Kidney (tissue), 14 donors: ENCODE measurements around the gene RNF32. TPM values are rescaled to one million over a fixed set of nuclear protein-coding genes. Genes with fewer than 3 reads are reported as not detected.

Experiments used
- DNase-seq, 5 donors: peaks; one replicate each; pipeline ENCODE4 v3.0.0-alpha.2; 2013 to 2020
- FAIRE-seq: peaks from 2 replicates; lab custom pipeline; 2012; peaks lifted over from hg19 to GRCh38; lab: Jason Lieb, UNC
- H3K27ac ChIP-seq, 2 donors: one replicate each; pipeline ENCODE4 v1.7.0; 2013; ENCODE audit warnings: low read depth in 2 of 2, low read length in 2 of 2, inconsistent platforms in 1 of 2
- H3K27me3 ChIP-seq: one replicate; pipeline ENCODE4 v1.7.1; 2013; ENCODE audit warnings: low read length, inconsistent platforms; ENCODE audit not compliant: control insufficient read depth, insufficient read depth
- H3K36me3 ChIP-seq, 3 donors: one replicate each; pipeline versions ENCODE4 v1.7.0 to v1.7.1; 2013; ENCODE audit warnings: low read length in 3 of 3, control low read depth in 1 of 3, inconsistent platforms in 1 of 3; ENCODE audit not compliant: insufficient read depth in 3 of 3, control insufficient read depth in 2 of 3
- H3K4me1 ChIP-seq, 3 donors: one replicate each; pipeline versions ENCODE4 v1.7.0 to v1.7.1; 2013; ENCODE audit warnings: low read length in 3 of 3, inconsistent platforms in 1 of 3, low read depth in 1 of 3; ENCODE audit not compliant: control insufficient read depth in 2 of 3, insufficient read depth in 2 of 3
- H3K4me3 ChIP-seq, 3 donors: one replicate each; pipeline versions ENCODE4 v1.7.0 to v1.8.1; 2013; ENCODE audit warnings: low read length in 3 of 3, control low read depth in 1 of 3, inconsistent platforms in 1 of 3
- H3K9ac ChIP-seq, 3 donors: one replicate each; pipeline versions ENCODE4 v1.7.0 to v1.7.1; 2013; ENCODE audit warnings: low read length in 3 of 3, control low read depth in 1 of 3, inconsistent platforms in 1 of 3
- H3K9me3 ChIP-seq, 3 donors: one replicate each; pipeline versions ENCODE4 v1.7.0 to v1.7.1; 2013; ENCODE audit warnings: low read length in 3 of 3, control low read depth in 1 of 3, inconsistent platforms in 1 of 3; ENCODE audit not compliant: control insufficient read depth in 2 of 3, insufficient read depth in 1 of 3
- CTCF ChIP-seq: IDR thresholded peaks from 3 replicates; pipeline ENCODE4 v1.5.1; 2012; ENCODE audit warnings: mild to moderate bottlenecking, moderate library complexity, borderline replicate concordance; ENCODE audit not compliant: insufficient read depth; ENCODE audit errors: extremely low read depth
- intact Hi-C: fragments of 100-400 bp; cut with DNase I; formaldehyde crosslinking; loops from one replicate; pipeline ENCODE4 v1.11.1; 2022
- polyA plus RNA-seq: library from polyadenylated mRNA; stranded (reverse); fragments of 350-450 nt; fragmentation: Illumina TruSeq; extraction: RNeasy Lipid Tissue Mini Kit (QIAGEN cat#74804); gene quantifications from one replicate; pipeline ENCODE4 v1.2.3, GENCODE V29; 2014; ENCODE audit warnings: low read depth, low replicate concordance; ENCODE audit not compliant: insufficient read depth
- total RNA-seq: library from RNA; stranded (reverse); fragmentation: NEBNext Ultra II Directional; extraction: Animal tissue kit (Norgen Biotek cat#: 25700); gene quantifications from one replicate; pipeline ENCODE4 v1.2.1, GENCODE V29; 2021
- donor health status: control.
- donor health status: control.
- donor health status: control.
- donor health status: control.
- donor health status: control.
- donor health status: DM: yes; HTN: yes; CAD: no.
- donor health status: Normal renal cell carcinoma (clear cell type).

RNF32 gene
- total and polyA plus RNA-seq, 2 donors from 2014 or later: 1.6 to 2.7 TPM

GRCh38 chr7:156652886-156653568, 12.5 kb downstream of the RNF32 start:
- H3K9me3 ChIP-seq: no peaks in the 10 kb centered on the region
- H3K27me3 ChIP-seq: no peaks in the 10 kb centered on the region
- H3K4me3 ChIP-seq: no peak overlapping the region
- no peak for TF ChIP-seq CTCF
- no peak overlapping the region for H3K9ac ChIP-seq
- no peak overlapping the region for H3K27ac ChIP-seq
- intact Hi-C loops: no loop called here
- peaks cover 0 to 3% (median 0%) of the 10 kb centered on the region in 3 donors for H3K4me1 ChIP-seq
- H3K36me3 ChIP-seq: no peaks in the 10 kb centered on the region
- FAIRE-seq: no peak
- DNase-seq: no peak

- Histone ChIP-seq H3K36me3 (no peaks in the 10 kb centered on the region), H3K27me3 (no peaks in the 10 kb centered on the region), H3K27ac (no peak overlapping the region), H3K9me3 (no peaks in the 10 kb centered on the region), H3K4me3 (no peak overlapping the region), H3K4me1 (peaks cover 0 to 3% (median 0%) of the 10 kb centered on the region in 3 donors), H3K9ac (no peak overlapping the region)
- no peak for TF ChIP-seq CTCF
- DNase-seq: no peak
- intact Hi-C loops: no loop called here
- no peak for FAIRE-seq
Measured at GRCh38 chr7:156654511-156655234, 14.1 kb downstream of the RNF32 start.

GRCh38 chr7:156655251-156655650, 14.7 kb downstream of the RNF32 start:
- no peaks in the 10 kb centered on the region for H3K36me3 ChIP-seq
- FAIRE-seq: no peak
- no peak for TF ChIP-seq CTCF
- no peak overlapping the region for H3K9ac ChIP-seq
- no peaks in the 10 kb centered on the region for H3K27me3 ChIP-seq
- no peaks in the 10 kb centered on the region for H3K4me1 ChIP-seq
- no peak overlapping the region for H3K4me3 ChIP-seq
- no peak overlapping the region for H3K27ac ChIP-seq
- intact Hi-C loops: no loop called here
- no peaks in the 10 kb centered on the region for H3K9me3 ChIP-seq
- DNase-seq: no peak
